Skin epidermis (tissue), 12 donors: ENCODE data around the gene BCL2.
A peak's percentile ranks its signal among the peaks of the same experiment; 100 is the strongest.

Experiments used
- H3K27ac ChIP-seq, 21 experiments: fragments of 200-600 bp; sonication (generic) in 11 of 21; one replicate each; pipeline ENCODE4 v1.5.0; 2020; ENCODE audit warnings: mild to moderate bottlenecking in 3 of 21, inconsistent platforms in 2 of 21, moderate library complexity in 2 of 21
- H3K4me3 ChIP-seq, 7 experiments: fragments of 200-600 bp; sonication (generic) in 2 of 7; one replicate each; pipeline ENCODE4 v1.5.0; 2020; ENCODE audit warnings: inconsistent platforms in 2 of 7, mild to moderate bottlenecking in 2 of 7, moderate library complexity in 1 of 7

BCL2 gene

DNA sequence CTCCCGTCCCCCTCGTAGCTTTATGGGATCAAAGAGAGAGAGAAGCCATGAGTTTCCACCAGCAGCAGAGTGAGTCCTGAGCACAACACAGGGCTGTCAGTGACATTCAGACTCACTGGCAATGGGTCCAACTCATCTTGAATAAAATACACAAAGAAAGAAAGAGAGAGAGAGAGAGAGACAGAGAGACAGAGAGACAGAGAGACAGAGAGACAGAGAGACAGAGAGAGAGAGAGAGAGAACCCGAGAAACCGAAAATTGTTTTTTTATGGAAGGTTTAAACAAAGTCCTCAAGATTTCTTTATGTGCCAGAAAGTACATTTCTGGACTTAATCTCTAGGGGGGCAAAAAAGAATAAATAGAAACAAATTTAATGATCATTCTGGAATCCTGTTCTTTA is 11.5 kb upstream of the BCL2 start:
- Histone ChIP-seq H3K4me3 (no peak overlapping the region), H3K27ac (no peak overlapping the region)

DNA sequence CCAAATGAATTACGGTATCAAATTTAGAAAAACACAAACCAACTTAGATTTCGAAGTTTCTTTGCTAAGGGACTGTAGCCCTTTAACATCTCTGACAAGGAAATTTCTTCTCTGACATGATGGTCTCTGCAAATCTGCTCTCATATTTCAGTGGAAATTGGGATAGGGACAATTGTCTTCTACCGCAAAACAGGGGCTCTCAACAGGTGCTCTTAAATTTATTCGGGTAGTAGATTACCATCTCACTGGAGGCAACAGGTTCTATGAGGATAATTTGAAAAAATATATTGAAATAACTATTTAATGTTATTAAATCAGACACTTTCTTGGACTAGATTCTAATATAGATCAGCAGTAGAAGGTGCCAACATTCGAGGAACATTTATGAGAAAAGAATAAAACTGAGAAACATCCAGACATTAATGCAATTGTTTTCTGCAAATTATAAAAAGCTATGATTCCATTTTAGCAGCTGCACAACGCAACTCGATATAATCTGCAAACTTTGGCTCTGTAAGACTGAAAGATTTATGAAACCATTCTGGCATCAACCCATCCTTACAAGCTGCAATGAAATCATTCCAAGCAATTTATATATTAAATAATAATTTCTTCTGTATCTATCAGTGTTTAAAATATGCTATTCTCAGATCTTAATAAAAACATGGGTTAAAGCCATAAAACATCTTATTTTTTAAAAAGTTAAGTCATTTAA is 10.0 kb upstream of the BCL2 start:
- no peak overlapping the region for H3K4me3 ChIP-seq
- no peak overlapping the region for H3K27ac ChIP-seq

DNA sequence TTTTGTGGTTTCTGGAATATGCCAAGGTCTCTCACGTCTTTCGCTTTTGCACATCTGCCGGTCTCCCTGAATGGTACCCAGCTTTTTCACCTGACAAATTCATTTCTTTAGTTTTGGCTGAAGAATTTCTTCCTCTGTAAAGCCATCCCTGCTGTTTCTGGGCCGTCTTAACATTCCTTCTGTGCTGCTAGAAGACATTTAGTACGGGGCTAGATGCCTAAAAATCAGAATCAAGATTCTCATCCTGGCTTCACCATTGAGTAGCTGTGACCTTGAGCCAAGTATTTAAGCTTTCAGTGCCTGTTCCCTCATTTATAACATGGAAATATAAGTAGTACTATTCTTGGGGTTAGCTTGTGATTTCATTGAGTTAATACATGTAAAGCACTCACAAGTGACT is 6.4 kb upstream of the BCL2 start:
- Histone ChIP-seq H3K4me3 (no peak overlapping the region), H3K27ac (no peak overlapping the region)

DNA sequence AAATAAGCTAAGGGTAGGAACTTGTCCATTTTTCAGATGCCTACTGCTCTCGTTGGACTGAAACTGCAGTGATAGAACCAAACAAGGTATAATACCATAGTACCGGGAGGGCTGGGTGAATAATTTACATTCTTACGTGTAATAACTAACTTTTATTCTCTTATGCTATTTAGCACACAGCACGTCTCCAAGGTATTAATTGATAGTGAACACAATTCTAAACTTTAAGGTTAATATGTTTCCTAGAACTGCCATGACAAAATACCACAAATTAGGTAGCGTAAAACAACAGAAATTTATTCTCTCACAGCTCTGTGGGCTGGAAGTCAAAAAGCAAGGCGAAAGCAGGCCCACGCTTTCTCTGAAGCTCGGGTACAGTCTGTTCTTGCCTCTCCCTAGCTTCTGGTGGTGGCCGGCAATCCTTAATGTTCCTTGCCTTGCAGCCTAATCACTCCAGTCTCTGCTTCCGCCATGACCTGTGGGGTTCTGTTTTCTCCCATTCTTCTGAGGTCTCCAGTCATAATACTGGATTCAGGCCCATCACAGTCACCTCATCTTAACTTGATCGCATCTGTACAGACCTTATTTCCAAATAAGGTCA is 5.6 kb upstream of the BCL2 start:
- no peak overlapping the region for H3K27ac ChIP-seq
- no peak overlapping the region for H3K4me3 ChIP-seq

DNA sequence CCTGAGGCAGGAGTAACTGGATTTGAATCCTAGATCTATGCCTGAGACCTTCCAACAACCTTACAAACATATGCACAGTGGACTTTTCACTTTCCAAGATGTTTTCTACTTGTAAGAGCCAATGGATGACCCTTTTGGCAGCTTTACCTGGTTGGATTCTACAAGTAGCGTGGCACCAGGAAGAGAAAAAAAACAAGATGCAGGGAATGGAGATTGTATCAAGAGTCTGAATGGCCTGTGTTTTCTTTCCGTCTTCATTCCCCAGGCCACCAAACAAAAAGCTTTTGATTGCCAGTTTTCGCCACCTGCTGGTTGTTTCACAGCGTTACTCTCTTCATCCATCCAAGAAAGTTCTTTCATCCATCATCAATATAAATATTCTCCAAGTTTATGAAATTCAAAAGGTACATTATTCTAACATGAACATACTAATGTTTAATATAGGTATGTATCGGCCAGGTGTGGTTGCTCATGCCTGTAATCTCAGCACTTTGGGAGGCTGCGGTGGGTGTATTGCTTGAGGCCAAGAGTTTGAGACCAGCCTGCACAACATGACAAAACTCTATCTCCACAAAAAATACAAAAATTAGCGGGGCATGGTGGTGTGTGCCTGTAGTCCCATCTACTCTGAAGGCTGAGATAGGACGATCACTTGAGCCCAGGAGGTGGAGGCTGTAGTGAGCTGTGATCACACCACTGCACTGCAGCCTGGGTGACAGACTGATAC is 3.5 kb upstream of the BCL2 start:
- H3K27ac ChIP-seq, result peak overlapping the region in 3 of 21 experiments; percentile 7 to 43 (median 22)
- no peak overlapping the region for H3K4me3 ChIP-seq

DNA sequence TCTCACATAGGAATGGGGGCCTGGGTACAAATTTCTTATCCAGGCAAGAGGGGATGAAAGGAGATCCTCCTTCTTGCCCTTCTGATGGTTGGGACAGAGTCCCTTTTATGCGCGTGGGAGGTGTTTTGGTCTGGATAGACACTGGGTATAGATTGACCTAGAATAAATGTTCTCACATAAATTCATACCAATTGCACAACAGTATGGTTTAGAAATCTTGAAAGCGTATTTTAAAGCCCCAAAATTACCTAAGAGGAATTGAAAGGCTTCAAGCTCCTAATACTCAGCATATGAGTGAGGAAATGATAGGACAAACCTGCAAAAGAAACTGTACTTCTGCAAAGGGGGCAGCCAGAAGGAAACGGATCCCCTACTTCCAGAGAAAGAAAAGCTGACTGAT is 2.6 kb upstream of the BCL2 start:
- H3K27ac ChIP-seq, result peak overlapping the region in 5 of 21 experiments; percentile 7 to 43 (median 26)
- no peak overlapping the region for H3K4me3 ChIP-seq

DNA sequence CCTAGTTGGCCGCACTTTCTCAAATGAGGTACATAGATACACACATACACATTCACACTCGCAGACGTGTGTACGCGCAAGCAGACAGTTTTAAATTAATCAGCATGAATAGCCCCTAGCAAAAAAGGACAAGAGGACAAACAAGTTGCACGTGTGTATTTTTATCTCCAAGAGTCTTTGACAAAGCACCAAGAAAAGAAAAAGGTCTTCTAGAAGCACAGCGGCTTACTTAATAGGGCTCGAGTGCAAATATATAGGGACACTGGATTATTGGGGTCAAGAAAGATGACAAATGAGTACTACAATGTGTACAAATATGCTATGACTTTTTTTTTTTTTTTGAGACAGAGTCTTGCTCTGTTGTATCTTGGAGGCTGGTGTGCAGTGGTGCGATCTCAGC is 1.7 kb upstream of the BCL2 start:
- Histone ChIP-seq H3K4me3 (peak overlapping the region in 1 of 7 experiments; percentile 56), H3K27ac (peak overlapping the region in 7 of 21 experiments; percentile 82 to 91 (median 90))

DNA sequence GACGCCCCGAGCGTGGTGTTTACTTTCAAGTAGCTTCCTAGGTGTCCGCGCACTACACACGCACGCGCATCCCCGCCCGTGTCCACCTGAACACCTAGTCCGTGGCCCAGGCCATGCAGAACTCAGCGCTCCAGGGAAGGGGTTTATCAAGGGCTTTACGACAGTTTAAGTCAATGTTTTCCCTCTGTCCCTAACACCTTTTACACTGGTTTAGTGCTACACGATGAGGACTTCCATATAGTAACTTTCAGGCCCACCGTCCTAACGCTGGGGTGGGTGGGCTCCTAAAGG is 1.4 kb upstream of the BCL2 start:
- Histone ChIP-seq H3K4me3 (peak overlapping the region; percentile 54 to 75 (median 63)), H3K27ac (peak overlapping the region in 15 of 21 experiments; percentile 61 to 91 (median 82))

DNA sequence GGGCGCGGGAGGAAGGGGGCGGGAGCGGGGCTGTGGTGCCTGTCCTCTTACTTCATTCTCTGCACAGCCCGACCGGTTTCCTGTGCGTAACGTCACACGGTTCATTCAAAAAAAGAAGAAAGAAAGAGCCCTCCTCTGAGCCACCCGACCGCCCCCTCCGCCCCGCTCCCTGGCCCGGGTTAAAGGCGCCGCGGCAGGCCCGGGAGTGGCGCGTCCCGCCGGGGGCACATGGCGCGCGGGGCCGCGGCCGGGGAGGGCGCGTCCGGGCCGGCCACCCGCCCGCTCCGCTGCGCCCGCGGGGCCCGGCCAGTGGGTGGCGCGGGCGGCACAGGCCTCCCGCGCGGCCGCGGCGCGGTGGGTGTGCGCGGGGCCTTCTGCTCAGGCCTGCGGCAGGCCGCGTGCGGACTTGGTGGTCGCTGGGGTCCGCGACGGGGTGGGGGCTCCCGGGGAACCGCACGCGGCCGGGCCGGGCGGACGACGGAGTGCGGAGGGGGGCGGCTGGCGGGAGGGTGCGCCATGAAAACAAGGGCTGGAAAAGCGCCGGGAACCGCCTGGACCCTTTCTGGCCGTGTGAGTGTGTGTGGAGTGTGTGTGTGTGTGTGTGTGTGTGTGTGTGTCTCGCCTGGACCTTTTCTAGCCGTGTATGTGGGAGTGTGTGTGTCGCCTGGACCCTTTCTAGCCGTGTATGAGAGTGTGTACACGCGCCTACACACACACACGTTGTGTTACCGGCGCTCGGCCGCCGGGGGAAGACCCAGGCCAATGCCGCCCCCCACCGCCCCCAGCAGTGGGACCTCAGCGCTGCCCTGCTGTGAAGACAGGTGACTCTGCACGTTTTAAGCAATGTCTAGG is 780 bp upstream of the BCL2 start:
- H3K27ac ChIP-seq, result peak overlapping the region in 18 of 21 experiments; percentile 61 to 91 (median 80)

DNA sequence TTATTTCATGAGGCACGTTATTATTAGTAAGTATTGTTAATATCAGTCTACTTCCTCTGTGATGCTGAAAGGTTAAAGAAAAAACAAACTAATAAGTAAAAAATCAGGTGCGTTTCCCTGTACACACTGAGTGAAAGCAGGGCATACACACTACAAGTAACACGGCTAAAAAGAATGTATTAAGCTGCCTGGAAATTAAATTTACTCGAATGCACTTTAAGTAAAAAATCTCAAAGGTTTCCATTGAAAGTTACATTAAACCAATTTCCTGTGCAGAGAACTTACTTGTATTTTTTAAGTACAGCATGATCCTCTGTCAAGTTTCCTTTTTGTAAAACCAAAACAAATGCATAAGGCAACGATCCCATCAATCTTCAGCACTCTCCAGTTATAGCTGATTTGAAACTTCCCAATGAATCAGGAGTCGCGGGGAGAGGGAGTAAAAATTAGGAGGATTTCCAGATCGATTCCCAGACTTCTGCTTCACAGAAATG is 633 bp downstream of the BCL2 start:
- peak overlapping the region in 19 of 21 experiments; percentile 54 to 90 (median 77) for H3K27ac ChIP-seq
- peak overlapping the region; percentile 54 to 75 (median 63) for H3K4me3 ChIP-seq

More for the DNA sequence above, 780 bp upstream of the BCL2 start:
- peak overlapping the region; percentile 54 to 75 (median 63) for H3K4me3 ChIP-seq

DNA sequence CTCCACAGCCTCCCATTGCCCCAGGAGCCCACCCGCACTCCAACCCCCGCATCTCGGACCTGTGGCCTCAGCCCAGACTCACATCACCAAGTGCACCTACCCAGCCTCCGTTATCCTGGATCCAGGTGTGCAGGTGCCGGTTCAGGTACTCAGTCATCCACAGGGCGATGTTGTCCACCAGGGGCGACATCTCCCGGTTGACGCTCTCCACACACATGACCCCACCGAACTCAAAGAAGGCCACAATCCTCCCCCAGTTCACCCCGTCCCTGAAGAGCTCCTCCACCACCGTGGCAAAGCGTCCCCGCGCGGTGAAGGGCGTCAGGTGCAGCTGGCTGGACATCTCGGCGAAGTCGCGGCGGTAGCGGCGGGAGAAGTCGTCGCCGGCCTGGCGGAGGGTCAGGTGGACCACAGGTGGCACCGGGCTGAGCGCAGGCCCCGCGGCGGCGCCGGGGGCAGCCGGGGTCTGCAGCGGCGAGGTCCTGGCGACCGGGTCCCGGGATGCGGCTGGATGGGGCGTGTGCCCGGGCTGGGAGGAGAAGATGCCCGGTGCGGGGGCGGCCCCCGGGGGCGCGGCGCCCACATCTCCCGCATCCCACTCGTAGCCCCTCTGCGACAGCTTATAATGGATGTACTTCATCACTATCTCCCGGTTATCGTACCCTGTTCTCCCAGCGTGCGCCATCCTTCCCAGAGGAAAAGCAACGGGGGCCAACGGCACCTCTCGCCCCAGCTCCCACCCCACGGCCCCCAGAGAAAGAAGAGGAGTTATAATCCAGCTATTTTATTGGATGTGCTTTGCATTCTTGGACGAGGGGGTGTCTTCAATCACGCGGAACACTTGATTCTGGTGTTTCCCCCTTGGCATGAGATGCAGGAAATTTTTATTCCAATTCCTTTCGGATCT is 1.3 kb downstream of the BCL2 start:
- Histone ChIP-seq H3K27ac (peak overlapping the region in 19 of 21 experiments; percentile 8 to 87 (median 64)), H3K4me3 (peak overlapping the region; percentile 54 to 75 (median 63))

DNA sequence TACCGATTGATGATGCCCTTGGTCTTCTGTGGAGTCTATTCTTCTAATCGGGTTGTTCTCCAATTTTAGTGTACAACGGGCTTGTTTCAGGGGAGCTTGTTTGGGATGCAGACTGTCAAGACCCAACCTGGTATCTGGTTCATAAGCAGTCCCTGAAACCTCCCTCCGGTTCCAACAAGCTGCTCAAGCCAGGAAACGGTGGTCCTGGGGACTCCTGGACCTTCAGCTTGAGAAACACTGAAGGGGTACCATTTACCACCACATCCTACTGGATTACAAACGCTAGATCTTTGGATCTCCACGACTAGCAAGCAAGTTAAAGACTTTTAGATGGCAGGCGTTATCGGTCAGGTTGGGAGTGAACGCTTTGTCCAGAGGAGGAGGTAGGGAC is 2.0 kb downstream of the BCL2 start:
- Histone ChIP-seq H3K4me3 (peak overlapping the region; percentile 54 to 75 (median 63)), H3K27ac (peak overlapping the region in 15 of 21 experiments; percentile 5 to 87 (median 69))

DNA sequence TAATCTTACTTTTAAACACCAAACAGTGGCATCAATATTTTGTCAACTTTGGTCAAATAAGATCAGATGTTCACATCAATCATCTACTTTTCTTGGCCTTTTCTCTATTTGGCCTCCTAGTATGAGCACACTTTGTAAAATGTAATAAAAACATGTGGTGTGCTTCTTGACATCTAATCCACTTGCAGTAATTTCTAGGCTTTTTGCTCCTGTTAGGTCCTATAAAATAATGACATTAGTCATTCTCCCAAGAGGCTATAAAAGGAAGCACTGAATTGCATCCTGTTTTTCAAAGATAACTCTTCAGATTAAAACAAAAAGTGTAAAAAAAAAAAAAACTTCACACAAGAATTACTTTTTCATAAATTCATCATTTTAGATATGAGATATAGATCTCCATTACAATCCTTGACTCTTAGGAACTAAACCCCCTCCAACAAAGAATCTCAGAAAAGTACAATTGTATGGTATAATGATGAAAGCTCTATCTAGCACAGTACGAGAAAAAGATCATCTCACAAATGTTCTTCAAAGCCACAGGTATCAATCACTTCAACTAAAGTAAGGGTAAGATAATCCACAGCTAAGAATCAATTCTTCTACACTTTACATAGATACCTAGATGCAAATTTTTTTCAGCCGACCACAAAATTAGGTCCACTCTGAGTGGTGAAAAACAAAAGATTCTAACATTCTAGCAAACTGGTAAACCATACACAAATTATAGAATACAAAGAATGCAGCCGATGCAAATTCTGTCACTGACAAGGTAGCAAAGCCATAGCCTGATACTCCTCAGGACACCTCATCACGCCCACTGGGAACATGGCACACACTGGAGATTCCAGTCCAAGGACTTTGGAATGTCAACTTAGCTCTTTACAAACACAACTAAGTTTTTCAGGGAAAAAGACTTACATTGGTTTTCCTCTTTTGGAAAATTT is 2.7 kb downstream of the BCL2 start:
- Histone ChIP-seq H3K27ac (peak overlapping the region in 9 of 21 experiments; percentile 32 to 87 (median 76)), H3K4me3 (peak overlapping the region; percentile 54 to 75 (median 63))

DNA sequence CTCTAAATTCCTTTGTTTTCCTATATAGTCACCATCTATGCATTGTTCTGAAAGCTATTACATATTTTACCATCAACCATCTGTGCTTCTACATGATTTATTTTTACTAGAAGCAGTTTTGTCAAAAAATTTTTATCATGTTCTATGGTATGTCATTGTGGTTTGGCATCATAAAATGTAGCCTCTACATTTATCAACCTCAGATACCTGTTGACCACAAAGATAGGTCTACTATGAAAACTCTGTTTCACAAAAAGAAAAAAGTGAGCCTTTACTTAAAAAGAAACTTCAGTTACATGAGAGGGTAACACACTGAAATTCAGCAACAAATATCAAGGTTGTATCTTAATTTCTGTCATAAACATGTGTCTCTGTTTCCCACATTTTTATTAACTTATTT is 3.7 kb downstream of the BCL2 start:
- peak overlapping the region in 1 of 7 experiments; percentile 56 for H3K4me3 ChIP-seq
- H3K27ac ChIP-seq, result peak overlapping the region in 2 of 21 experiments; percentile 8 to 82

DNA sequence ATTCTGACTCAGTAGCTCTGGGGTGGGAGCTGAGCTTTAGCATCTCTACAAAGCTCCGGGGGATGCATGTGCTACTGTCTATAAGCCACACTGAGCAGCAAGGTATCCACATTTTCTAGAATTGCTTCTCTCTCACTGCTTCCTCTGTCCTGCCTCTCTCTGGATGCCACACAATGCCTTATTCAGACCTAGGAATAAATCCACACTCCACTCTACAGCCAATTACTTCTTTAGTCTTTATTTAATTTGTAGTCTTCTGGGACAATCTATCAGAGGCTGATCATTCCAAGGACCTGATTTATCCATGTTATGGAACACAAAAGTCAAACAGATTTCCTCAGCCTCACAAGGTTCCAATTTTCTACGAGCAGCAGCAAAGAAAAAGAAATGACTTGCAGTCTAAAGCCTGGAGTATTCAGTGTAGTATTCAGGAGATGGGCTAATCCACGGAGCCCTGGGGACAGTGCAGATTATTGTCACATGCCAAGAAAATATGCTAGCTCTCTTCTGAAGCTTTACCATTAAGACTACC is 4.4 kb downstream of the BCL2 start:
- H3K4me3 ChIP-seq, result peak overlapping the region in 1 of 7 experiments; percentile 4

DNA sequence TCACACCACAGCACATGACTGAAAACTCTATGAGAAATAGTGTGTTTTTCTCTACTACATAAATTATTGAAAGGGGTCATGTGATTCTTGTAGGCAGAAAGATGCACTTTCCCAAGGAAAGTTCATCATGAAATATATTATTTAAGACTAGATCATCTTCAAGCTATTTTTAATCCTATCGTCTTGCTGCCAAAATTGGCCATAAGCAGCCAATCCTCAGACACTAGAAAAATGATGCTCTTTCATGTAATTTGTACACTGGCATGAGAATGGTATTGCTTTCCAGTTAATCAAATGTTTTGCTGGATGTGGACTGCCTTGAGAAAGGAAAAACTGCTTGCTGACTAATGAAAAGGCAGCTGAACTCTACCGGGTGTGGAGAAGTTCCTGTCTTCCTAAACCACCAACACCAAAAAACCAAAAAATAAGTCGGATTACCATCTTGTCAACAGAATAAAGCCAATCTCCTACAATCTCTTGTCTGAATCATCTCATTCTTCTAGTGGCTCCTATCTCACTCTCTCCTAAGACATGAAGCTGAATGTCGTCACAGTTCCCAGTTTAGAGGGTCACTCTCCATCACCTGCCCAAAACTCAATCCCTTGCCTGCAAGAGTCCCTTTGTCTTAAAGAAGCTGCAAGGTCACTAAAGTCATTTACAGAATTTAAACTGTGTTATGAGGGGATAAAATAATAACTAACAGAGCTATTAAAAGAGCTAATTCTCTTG is 5.3 kb downstream of the BCL2 start:
- peak overlapping the region in 4 of 21 experiments; percentile 15 to 33 (median 20) for H3K27ac ChIP-seq
- no peak overlapping the region for H3K4me3 ChIP-seq

More for the DNA sequence above, 4.4 kb downstream of the BCL2 start:
- peak overlapping the region in 7 of 21 experiments; percentile 3 to 39 (median 9) for H3K27ac ChIP-seq
